Colonic mucosa (tissue), 4 donors: ENCODE measurements around the gene KPNA6. TPM values are rescaled to one million over a fixed set of nuclear protein-coding genes. Genes with fewer than 3 reads are reported as not detected.
A peak's percentile ranks its signal among the peaks of the same experiment; 100 is the strongest.

Source experiments
- DNase-seq: peaks from one replicate; pipeline ENCODE4 v3.0.0-alpha.2; 2020
- H3K27ac ChIP-seq: fragments of 200-600 bp; one replicate; pipeline ENCODE4 v1.8.0; 2021
- H3K27me3 ChIP-seq: fragments of 200-600 bp; one replicate; pipeline ENCODE4 v1.8.0; 2021
- H3K36me3 ChIP-seq: fragments of 200-600 bp; one replicate; pipeline ENCODE4 v1.8.0; 2021
- H3K4me1 ChIP-seq: fragments of 200-600 bp; one replicate; pipeline ENCODE4 v1.8.0; 2021; ENCODE audit warnings: mild to moderate bottlenecking
- H3K4me3 ChIP-seq: fragments of 200-600 bp; one replicate; pipeline ENCODE4 v1.8.0; 2021
- H3K9ac ChIP-seq, 2 donors: one replicate each; pipeline ENCODE4 v1.7.0; 2013; ENCODE audit warnings: control low read depth in 2 of 2, low read depth in 2 of 2, low read length in 2 of 2
- H3K9me3 ChIP-seq: fragments of 200-600 bp; one replicate; pipeline ENCODE4 v1.8.0; 2021
- CTCF ChIP-seq: fragments of 200-600 bp; IDR thresholded peaks from one replicate; pipeline ENCODE4 v1.8.0; 2022; ENCODE audit warnings: antibody characterized with exemption, mild to moderate bottlenecking
- intact Hi-C: fragments of 100-400 bp; cut with DNase I; formaldehyde crosslinking; loops from one replicate; pipeline ENCODE4 v1.14.1; 2022
- total RNA-seq, 2 donors: library from RNA; stranded (reverse); fragmentation: NEBNext Ultra II Directional in 1 of 2; extraction: Animal tissue kit (Norgen Biotek cat#: 25700) in 1 of 2; gene quantifications; one replicate each; pipeline ENCODE4 v1.2.1, GENCODE V29; 2021
- donor health status: healthy.
- donor health status: DM: no; HTN: no; CAD: no.
- donor health status: DM: no; HTN: no; CAD: no.

KPNA6 gene
- total RNA-seq, 2 donors from 2014 or later: 56.7 to 66.9 TPM

- no peak for DNase-seq
- H3K4me3 ChIP-seq: no peak overlapping the region
- TF ChIP-seq CTCF: no peak
- no peak overlapping the region for H3K9ac ChIP-seq
- intact Hi-C loops: no loop called here
- no peaks in the 10 kb centered on the region for H3K27me3 ChIP-seq
- peaks cover 7% of the 10 kb centered on the region for H3K36me3 ChIP-seq
- no peak overlapping the region for H3K27ac ChIP-seq
- no peaks in the 10 kb centered on the region for H3K9me3 ChIP-seq
- H3K4me1 ChIP-seq: no peaks in the 10 kb centered on the region
Measured at GRCh38 chr1:32091591-32091990, 16.3 kb upstream of the KPNA6 start.

GRCh38 chr1:32094746-32095521, 12.9 kb upstream of the KPNA6 start:
- H3K27ac ChIP-seq: peak overlapping the region; percentile 50
- intact Hi-C loops: no loop called here
- no peak for TF ChIP-seq CTCF
- no peaks in the 10 kb centered on the region for H3K4me1 ChIP-seq
- no peak overlapping the region for H3K4me3 ChIP-seq
- no peaks in the 10 kb centered on the region for H3K9me3 ChIP-seq
- no peak overlapping the region for H3K9ac ChIP-seq
- DNase-seq: peak; percentile 24
- H3K27me3 ChIP-seq: no peaks in the 10 kb centered on the region
- peaks cover 7% of the 10 kb centered on the region for H3K36me3 ChIP-seq

- no peak for DNase-seq
- no peak overlapping the region for H3K4me3 ChIP-seq
- no peak overlapping the region for H3K27ac ChIP-seq
- no peak overlapping the region for H3K9ac ChIP-seq
- no peaks in the 10 kb centered on the region for H3K9me3 ChIP-seq
- no peaks in the 10 kb centered on the region for H3K4me1 ChIP-seq
- intact Hi-C loops: no loop called here
- no peaks in the 10 kb centered on the region for H3K27me3 ChIP-seq
- H3K36me3 ChIP-seq: peaks cover 7% of the 10 kb centered on the region
- no peak for TF ChIP-seq CTCF
Measured at GRCh38 chr1:32099426-32099825, 8.4 kb upstream of the KPNA6 start.

GRCh38 chr1:32100359-32100758, 7.5 kb upstream of the KPNA6 start:
- Histone ChIP-seq H3K4me3 (no peak overlapping the region), H3K9ac (no peak overlapping the region), H3K36me3 (peaks cover 5% of the 10 kb centered on the region), H3K9me3 (no peaks in the 10 kb centered on the region), H3K4me1 (no peaks in the 10 kb centered on the region), H3K27ac (no peak overlapping the region), H3K27me3 (no peaks in the 10 kb centered on the region)
- intact Hi-C loops: no loop called here
- DNase-seq: no peak
- no peak for TF ChIP-seq CTCF

GRCh38 chr1:32100807-32101708, 6.8 kb upstream of the KPNA6 start:
- H3K4me1 ChIP-seq: no peaks in the 10 kb centered on the region
- H3K27me3 ChIP-seq: no peaks in the 10 kb centered on the region
- no peaks in the 10 kb centered on the region for H3K36me3 ChIP-seq
- no peak overlapping the region for H3K9ac ChIP-seq
- no peak overlapping the region for H3K27ac ChIP-seq
- intact Hi-C loops: no loop called here
- no peak for TF ChIP-seq CTCF
- no peak for DNase-seq
- H3K9me3 ChIP-seq: no peaks in the 10 kb centered on the region
- no peak overlapping the region for H3K4me3 ChIP-seq
